K562 (cell line): ENCODE results near the gene USP22. TPM values are rescaled to one million over a fixed set of nuclear protein-coding genes. Genes with fewer than 3 reads are reported as not detected.

ENCODE experiments used
- CBFA2T2 ChIP-seq: fragments of 450-650 bp; conservative IDR thresholded peaks from 2 replicates; pipeline ENCODE4 v1.6.1; 2017; ENCODE audit warnings: mild to moderate bottlenecking
- FIP1L1 ChIP-seq: fragments of 200-400 bp; formaldehyde crosslinking; IDR thresholded peaks from 2 replicates; pipeline ENCODE4 v1.6.1; 2018; ENCODE audit warnings: mild to moderate bottlenecking, low read depth, low read length; ENCODE audit not compliant: poor library complexity, severe bottlenecking
- HDAC1 ChIP-seq, 2 experiments: fragments of 450-650 bp; IDR thresholded peaks; 2 replicates each; pipeline ENCODE4 v1.6.1; 2016 to 2017; ENCODE audit warnings: inconsistent platforms in 1 of 2, mild to moderate bottlenecking in 1 of 2, moderate library complexity in 1 of 2
- KHSRP ChIP-seq: fragments of 450-650 bp; IDR thresholded peaks from 2 replicates; pipeline ENCODE4 v1.6.1; 2017
- NBN ChIP-seq: fragments of 450-650 bp; IDR thresholded peaks from 2 replicates; pipeline ENCODE4 v1.6.1; 2016; ENCODE audit warnings: low read depth, mild to moderate bottlenecking
- PHF8 ChIP-seq: fragments of 200-600 bp; sonication (generic); IDR thresholded peaks from 2 replicates; pipeline ENCODE4 v1.6.1; 2012; ENCODE audit warnings: mixed run types, mild to moderate bottlenecking, inconsistent platforms, low read length, moderate library complexity, borderline replicate concordance
- POLR3G ChIP-seq: IDR thresholded peaks from 2 replicates; pipeline ENCODE4 v1.6.1; 2011; ENCODE audit not compliant: insufficient read length, insufficient replicate concordance; ENCODE audit errors: extremely low read depth
- XRCC3 ChIP-seq: fragments of 450-650 bp; IDR thresholded peaks from 2 replicates; pipeline ENCODE4 v1.6.1; 2017; ENCODE audit warnings: mild to moderate bottlenecking, moderate library complexity
- ZNF253 ChIP-seq: fragments of 250-450 bp; sonication (Bioruptor Pico); conservative IDR thresholded peaks from 2 replicates; pipeline ENCODE4 v1.6.1; 2021; ENCODE audit warnings: mild to moderate bottlenecking
- polyA plus RNA-seq, 8 experiments: library from polyadenylated mRNA; depleted of rRNA in 4 of 8; stranded (reverse) in 5 of 8; unstranded in 3 of 8; fragments of >200 nt; fragmentation: Nextera tagmentation in 2 of 8; fragmentation: Illumina TruSeq in 1 of 8; extraction: Ambion mirVana in 2 of 8; extraction: Trizol in 1 of 8; gene quantifications; 2 replicates each; pipeline versions ENCODE4 v1.2.1 to v1.2.3, GENCODE V29; 2011 to 2014; ENCODE audit warnings: inconsistent platforms in 1 of 8, missing spikeins in 1 of 8
- total RNA-seq, 7 experiments: library from RNA; depleted of rRNA in 6 of 7; stranded (reverse); fragments of >200 nt in 6 of 7; fragmentation: Illumina TruSeq in 2 of 7; extraction: Trizol in 2 of 7; gene quantifications; 2 replicates each; pipeline versions ENCODE4 v1.2.1 to v1.2.3, GENCODE V29; 2011 to 2021; ENCODE audit warnings: low replicate concordance in 1 of 7
- TF ChIP-seq, protein P1 (sequence below), 2 experiments: fragments of 200-800 bp in 1 of 2; sonication (Bioruptor generic) in 1 of 2; sonication (generic) in 1 of 2; formaldehyde crosslinking in 1 of 2; IDR thresholded peaks in 1 of 2; conservative IDR thresholded peaks in 1 of 2; 2 replicates each; pipeline versions ENCODE4 v1.5.0 to v1.6.1; 2016 to 2020; ENCODE audit warnings: missing compliant biosample characterization in 1 of 2, missing genetic modification characterization in 1 of 2, missing genetic modification reagents in 1 of 2
- TF ChIP-seq, protein P2 (sequence below), 2 experiments: IDR thresholded peaks in 1 of 2; conservative IDR thresholded peaks in 1 of 2; 2 replicates each; pipeline ENCODE4 v1.6.1; 2016; ENCODE audit warnings: low read depth in 2 of 2, mild to moderate bottlenecking in 1 of 2, missing compliant biosample characterization in 1 of 2, missing genetic modification characterization in 1 of 2, moderate library complexity in 1 of 2
- TF ChIP-seq, protein P3 (sequence below): fragments of 450-650 bp; IDR thresholded peaks from 2 replicates; pipeline ENCODE4 v1.6.1; 2017; ENCODE audit warnings: antibody characterized with exemption, mild to moderate bottlenecking
- TF ChIP-seq, protein P4 (sequence below): fragments of 450-650 bp; IDR thresholded peaks from 2 replicates; pipeline ENCODE4 v1.6.1; 2016
- TF ChIP-seq, protein P5 (sequence below), 2 experiments: fragments of 450-650 bp in 1 of 2; IDR thresholded peaks; 2 replicates each; pipeline ENCODE4 v1.6.1; 2011 to 2017; ENCODE audit warnings: low read depth in 2 of 2, antibody characterized with exemption in 1 of 2, borderline replicate concordance in 1 of 2, low read length in 1 of 2, mild to moderate bottlenecking in 1 of 2, mixed read lengths in 1 of 2; ENCODE audit not compliant: control insufficient read depth in 1 of 2

Gene USP22
- total and polyA plus RNA-seq, 9 of the 15 experiments (the other 6 are each of a cell fraction or from before 2014, with no cell fraction given) = 6.5 to 113 (median 58.9) TPM

DNA sequence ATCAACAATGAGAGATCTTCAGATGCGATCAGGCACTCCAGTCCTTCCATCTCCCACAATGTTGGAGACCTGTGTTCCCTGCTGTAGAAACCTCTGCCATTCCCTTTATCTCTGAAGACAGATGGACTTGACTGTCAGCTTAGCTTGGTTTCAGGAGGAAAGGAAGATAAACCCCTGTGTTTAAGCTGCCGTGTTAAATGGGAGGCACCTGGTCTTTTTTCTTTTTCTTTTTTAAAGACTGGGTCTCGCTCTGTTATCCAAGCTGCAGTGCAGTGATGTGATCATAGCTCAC, 63.1 kb downstream of the USP22 start (continued):
- TF ChIP-seq, protein P1, sequence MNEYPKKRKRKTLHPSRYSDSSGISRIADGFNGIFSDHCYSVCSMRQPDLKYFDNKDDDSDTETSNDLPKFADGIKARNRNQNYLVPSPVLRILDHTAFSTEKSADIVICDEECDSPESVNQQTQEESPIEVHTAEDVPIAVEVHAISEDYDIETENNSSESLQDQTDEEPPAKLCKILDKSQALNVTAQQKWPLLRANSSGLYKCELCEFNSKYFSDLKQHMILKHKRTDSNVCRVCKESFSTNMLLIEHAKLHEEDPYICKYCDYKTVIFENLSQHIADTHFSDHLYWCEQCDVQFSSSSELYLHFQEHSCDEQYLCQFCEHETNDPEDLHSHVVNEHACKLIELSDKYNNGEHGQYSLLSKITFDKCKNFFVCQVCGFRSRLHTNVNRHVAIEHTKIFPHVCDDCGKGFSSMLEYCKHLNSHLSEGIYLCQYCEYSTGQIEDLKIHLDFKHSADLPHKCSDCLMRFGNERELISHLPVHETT (CRISPR knock-in tag; conservative IDR thresholded peaks at IDR 0.05 in 1 of 2, IDR thresholded peaks at IDR 0.05 in 1 of 2) = no peak
- TF ChIP-seq, protein P2, sequence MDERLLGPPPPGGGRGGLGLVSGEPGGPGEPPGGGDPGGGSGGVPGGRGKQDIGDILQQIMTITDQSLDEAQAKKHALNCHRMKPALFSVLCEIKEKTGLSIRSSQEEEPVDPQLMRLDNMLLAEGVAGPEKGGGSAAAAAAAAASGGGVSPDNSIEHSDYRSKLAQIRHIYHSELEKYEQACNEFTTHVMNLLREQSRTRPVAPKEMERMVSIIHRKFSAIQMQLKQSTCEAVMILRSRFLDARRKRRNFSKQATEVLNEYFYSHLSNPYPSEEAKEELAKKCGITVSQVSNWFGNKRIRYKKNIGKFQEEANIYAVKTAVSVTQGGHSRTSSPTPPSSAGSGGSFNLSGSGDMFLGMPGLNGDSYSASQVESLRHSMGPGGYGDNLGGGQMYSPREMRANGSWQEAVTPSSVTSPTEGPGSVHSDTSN (CRISPR knock-in tag; IDR thresholded peaks at IDR 0.05; ENCODE audit: low read depth) = no peak
- TF ChIP-seq, protein P2 (tag; conservative IDR thresholded peaks at IDR 0.05; ENCODE audit: low read depth) = peak; percentile 52
- no peak for TF ChIP-seq FIP1L1
- no peak for TF ChIP-seq XRCC3
- no peak for TF ChIP-seq ZNF253
- no peak for TF ChIP-seq KHSRP
- TF ChIP-seq, protein P3, sequence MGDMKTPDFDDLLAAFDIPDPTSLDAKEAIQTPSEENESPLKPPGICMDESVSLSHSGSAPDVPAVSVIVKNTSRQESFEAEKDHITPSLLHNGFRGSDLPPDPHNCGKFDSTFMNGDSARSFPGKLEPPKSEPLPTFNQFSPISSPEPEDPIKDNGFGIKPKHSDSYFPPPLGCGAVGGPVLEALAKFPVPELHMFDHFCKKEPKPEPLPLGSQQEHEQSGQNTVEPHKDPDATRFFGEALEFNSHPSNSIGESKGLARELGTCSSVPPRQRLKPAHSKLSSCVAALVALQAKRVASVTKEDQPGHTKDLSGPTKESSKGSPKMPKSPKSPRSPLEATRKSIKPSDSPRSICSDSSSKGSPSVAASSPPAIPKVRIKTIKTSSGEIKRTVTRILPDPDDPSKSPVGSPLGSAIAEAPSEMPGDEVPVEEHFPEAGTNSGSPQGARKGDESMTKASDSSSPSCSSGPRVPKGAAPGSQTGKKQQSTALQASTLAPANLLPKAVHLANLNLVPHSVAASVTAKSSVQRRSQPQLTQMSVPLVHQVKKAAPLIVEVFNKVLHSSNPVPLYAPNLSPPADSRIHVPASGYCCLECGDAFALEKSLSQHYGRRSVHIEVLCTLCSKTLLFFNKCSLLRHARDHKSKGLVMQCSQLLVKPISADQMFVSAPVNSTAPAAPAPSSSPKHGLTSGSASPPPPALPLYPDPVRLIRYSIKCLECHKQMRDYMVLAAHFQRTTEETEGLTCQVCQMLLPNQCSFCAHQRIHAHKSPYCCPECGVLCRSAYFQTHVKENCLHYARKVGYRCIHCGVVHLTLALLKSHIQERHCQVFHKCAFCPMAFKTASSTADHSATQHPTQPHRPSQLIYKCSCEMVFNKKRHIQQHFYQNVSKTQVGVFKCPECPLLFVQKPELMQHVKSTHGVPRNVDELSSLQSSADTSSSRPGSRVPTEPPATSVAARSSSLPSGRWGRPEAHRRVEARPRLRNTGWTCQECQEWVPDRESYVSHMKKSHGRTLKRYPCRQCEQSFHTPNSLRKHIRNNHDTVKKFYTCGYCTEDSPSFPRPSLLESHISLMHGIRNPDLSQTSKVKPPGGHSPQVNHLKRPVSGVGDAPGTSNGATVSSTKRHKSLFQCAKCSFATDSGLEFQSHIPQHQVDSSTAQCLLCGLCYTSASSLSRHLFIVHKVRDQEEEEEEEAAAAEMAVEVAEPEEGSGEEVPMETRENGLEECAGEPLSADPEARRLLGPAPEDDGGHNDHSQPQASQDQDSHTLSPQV = no peak
- TF ChIP-seq, protein P4, sequence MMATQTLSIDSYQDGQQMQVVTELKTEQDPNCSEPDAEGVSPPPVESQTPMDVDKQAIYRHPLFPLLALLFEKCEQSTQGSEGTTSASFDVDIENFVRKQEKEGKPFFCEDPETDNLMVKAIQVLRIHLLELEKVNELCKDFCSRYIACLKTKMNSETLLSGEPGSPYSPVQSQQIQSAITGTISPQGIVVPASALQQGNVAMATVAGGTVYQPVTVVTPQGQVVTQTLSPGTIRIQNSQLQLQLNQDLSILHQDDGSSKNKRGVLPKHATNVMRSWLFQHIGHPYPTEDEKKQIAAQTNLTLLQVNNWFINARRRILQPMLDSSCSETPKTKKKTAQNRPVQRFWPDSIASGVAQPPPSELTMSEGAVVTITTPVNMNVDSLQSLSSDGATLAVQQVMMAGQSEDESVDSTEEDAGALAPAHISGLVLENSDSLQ = peak; percentile 49; the same call in 1 of the 2 replicates
- no peak for TF ChIP-seq NBN
- peak; percentile 69 for TF ChIP-seq CBFA2T2
- no peak for TF ChIP-seq POLR3G
- TF ChIP-seq, protein P5, sequence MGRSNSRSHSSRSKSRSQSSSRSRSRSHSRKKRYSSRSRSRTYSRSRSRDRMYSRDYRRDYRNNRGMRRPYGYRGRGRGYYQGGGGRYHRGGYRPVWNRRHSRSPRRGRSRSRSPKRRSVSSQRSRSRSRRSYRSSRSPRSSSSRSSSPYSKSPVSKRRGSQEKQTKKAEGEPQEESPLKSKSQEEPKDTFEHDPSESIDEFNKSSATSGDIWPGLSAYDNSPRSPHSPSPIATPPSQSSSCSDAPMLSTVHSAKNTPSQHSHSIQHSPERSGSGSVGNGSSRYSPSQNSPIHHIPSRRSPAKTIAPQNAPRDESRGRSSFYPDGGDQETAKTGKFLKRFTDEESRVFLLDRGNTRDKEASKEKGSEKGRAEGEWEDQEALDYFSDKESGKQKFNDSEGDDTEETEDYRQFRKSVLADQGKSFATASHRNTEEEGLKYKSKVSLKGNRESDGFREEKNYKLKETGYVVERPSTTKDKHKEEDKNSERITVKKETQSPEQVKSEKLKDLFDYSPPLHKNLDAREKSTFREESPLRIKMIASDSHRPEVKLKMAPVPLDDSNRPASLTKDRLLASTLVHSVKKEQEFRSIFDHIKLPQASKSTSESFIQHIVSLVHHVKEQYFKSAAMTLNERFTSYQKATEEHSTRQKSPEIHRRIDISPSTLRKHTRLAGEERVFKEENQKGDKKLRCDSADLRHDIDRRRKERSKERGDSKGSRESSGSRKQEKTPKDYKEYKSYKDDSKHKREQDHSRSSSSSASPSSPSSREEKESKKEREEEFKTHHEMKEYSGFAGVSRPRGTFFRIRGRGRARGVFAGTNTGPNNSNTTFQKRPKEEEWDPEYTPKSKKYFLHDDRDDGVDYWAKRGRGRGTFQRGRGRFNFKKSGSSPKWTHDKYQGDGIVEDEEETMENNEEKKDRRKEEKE (IDR thresholded peaks at IDR 0.05; ENCODE audit: borderline replicate concordance in 1 of 2, control insufficient read depth in 1 of 2, low read depth in 2 of 2, low read length in 1 of 2) = no peak
- TF ChIP-seq PHF8 = no peak
- TF ChIP-seq HDAC1 (IDR thresholded peaks at IDR 0.05) = peak in 1 of 2 experiments; percentile 37; a peak in 1 of 4 replicates
